GM19328 (cell line): ENCODE data around the gene TRPV3.
"Not testable (repeated sequence)": the region's sequence is repeated elsewhere in the genome, so short reads cannot be mapped to it uniquely, and the experiment has no call there.

Experiments
- ATAC-seq: cut with Tn5 transposase; IDR thresholded peaks from one replicate; pipeline ENCODE4 v1.9.1; 2021; ENCODE audit warnings: mild to moderate bottlenecking, moderate library complexity; ENCODE audit not compliant: unreplicated experiment

The TRPV3 gene

GRCh38 chr17:3557768-3558583 is at the start of gene TRPV3:
TRPV3 (minus strand) TSS chr17:3557812; CDS start chr17:3554850, 2,962 bp downstream.
- ATAC-seq, result no peak

- ATAC-seq, result no peak
Measured at GRCh38 chr17:3603870-3604259, 46.3 kb upstream of the TRPV3 start.

- ATAC-seq, result no peak
Measured at GRCh38 chr17:3603119-3603869, 45.7 kb upstream of the TRPV3 start.

- ATAC-seq, result no peak
Measured at GRCh38 chr17:3602499-3602898, 44.9 kb upstream of the TRPV3 start.

GRCh38 chr17:3600529-3601205 is 43.1 kb upstream of the TRPV3 start:
- ATAC-seq, result no peak

GRCh38 chr17:3598078-3598477 is 40.5 kb upstream of the TRPV3 start:
- no peak for ATAC-seq

- no peak for ATAC-seq
Measured at GRCh38 chr17:3596804-3597464, 39.3 kb upstream of the TRPV3 start.

GRCh38 chr17:3594976-3595375 is 37.4 kb upstream of the TRPV3 start:
- no peak for ATAC-seq

GRCh38 chr17:3594051-3594800 is 36.6 kb upstream of the TRPV3 start:
- ATAC-seq, result no peak

GRCh38 chr17:3593384-3593783 is 35.8 kb upstream of the TRPV3 start:
- no peak for ATAC-seq

- ATAC-seq, result no peak
Measured at GRCh38 chr17:3592216-3592860, 34.7 kb upstream of the TRPV3 start.

- ATAC-seq, result no peak
Measured at GRCh38 chr17:3590768-3591167, 33.2 kb upstream of the TRPV3 start.

- ATAC-seq, result no peak
Measured at GRCh38 chr17:3590231-3590630, 32.6 kb upstream of the TRPV3 start.

- no peak for ATAC-seq
Measured at GRCh38 chr17:3589784-3590183, 32.2 kb upstream of the TRPV3 start.

GRCh38 chr17:3585826-3586225 is 28.2 kb upstream of the TRPV3 start:
- ATAC-seq, result no peak

- ATAC-seq, result no peak
Measured at GRCh38 chr17:3583456-3583855, 25.8 kb upstream of the TRPV3 start.

GRCh38 chr17:3582915-3583314 is 25.3 kb upstream of the TRPV3 start:
- no peak for ATAC-seq

GRCh38 chr17:3578667-3579066 is 21.1 kb upstream of the TRPV3 start:
- ATAC-seq, result not testable (repeated sequence)

- no peak for ATAC-seq
Measured at GRCh38 chr17:3576970-3577369, 19.4 kb upstream of the TRPV3 start.

GRCh38 chr17:3575511-3575910 is 17.9 kb upstream of the TRPV3 start:
- no peak for ATAC-seq
